ENCODE results near the gene PKP4. TPM values are rescaled to one million over a fixed set of nuclear protein-coding genes. Genes with fewer than 3 reads are reported as not detected.

PKP4 gene
- polyA plus RNA-seq, 1 donor from 2014 or later: 24.2 TPM

DNA sequence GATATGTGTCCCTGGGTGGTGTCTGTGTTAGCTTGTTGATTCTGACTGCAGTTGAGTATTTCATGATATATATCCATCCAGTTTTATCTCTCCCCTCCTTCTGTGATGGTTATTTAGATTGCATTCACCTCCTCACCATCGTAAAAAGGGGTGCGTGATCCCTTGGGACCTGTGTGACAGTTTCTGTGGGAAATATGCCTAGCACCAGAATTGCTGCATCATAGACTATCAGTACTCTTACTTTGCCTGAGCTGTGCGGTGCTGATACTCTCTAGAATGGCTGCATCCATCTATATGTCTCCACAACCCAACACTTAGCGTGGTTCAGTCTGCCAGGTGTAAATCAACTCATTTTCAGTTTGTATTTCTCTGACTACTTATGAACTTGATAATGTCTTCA is 34.3 kb downstream of the PKP4 start:
- TF ChIP-seq MXI1 (conservative IDR thresholded peaks at IDR 0.05; ENCODE audit: poor library complexity, severe bottlenecking) (no peak), SMC3 (conservative IDR thresholded peaks at IDR 0.05; ENCODE audit: poor library complexity) (no peak), EP300 (conservative IDR thresholded peaks at IDR 0.05; ENCODE audit: poor library complexity, severe bottlenecking) (no peak), RAD21 (conservative IDR thresholded peaks at IDR 0.05) (no peak)
- TF ChIP-seq, protein P1, sequence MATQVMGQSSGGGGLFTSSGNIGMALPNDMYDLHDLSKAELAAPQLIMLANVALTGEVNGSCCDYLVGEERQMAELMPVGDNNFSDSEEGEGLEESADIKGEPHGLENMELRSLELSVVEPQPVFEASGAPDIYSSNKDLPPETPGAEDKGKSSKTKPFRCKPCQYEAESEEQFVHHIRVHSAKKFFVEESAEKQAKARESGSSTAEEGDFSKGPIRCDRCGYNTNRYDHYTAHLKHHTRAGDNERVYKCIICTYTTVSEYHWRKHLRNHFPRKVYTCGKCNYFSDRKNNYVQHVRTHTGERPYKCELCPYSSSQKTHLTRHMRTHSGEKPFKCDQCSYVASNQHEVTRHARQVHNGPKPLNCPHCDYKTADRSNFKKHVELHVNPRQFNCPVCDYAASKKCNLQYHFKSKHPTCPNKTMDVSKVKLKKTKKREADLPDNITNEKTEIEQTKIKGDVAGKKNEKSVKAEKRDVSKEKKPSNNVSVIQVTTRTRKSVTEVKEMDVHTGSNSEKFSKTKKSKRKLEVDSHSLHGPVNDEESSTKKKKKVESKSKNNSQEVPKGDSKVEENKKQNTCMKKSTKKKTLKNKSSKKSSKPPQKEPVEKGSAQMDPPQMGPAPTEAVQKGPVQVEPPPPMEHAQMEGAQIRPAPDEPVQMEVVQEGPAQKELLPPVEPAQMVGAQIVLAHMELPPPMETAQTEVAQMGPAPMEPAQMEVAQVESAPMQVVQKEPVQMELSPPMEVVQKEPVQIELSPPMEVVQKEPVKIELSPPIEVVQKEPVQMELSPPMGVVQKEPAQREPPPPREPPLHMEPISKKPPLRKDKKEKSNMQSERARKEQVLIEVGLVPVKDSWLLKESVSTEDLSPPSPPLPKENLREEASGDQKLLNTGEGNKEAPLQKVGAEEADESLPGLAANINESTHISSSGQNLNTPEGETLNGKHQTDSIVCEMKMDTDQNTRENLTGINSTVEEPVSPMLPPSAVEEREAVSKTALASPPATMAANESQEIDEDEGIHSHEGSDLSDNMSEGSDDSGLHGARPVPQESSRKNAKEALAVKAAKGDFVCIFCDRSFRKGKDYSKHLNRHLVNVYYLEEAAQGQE (IDR thresholded peaks at IDR 0.05; ENCODE audit: borderline replicate concordance): no peak
- H2AFZ ChIP-seq (ENCODE audit: low read depth, low read length): no peak overlapping the region
- H3K79me2 ChIP-seq (replicated peaks; ENCODE audit: insufficient read depth, low read length): peaks cover 9% of the 10 kb centered on the region
- H3K9me3 ChIP-seq (ENCODE audit: low read length): no peaks in the 10 kb centered on the region
- H4K20me1 ChIP-seq (ENCODE audit: insufficient read depth): no peaks in the 10 kb centered on the region
- no peaks in the 10 kb centered on the region for H3K36me3 ChIP-seq (ENCODE audit: insufficient read depth, low read length)
- no peaks in the 10 kb centered on the region for H3K27me3 ChIP-seq (ENCODE audit: insufficient read depth, low read depth, low read length)
- H3K9me2 ChIP-seq (ENCODE audit: insufficient read depth, low read length): no peaks in the 10 kb centered on the region
- no peak overlapping the region for H3K4me3 ChIP-seq (ENCODE audit: low read length)
- H3K4me2 ChIP-seq (ENCODE audit: low read length): no peak overlapping the region
- H3K9ac ChIP-seq (ENCODE audit: low read length): no peak overlapping the region
- no peak overlapping the region for H3K27ac ChIP-seq (ENCODE audit: low read length)
- no peaks in the 10 kb centered on the region for H3F3A ChIP-seq (ENCODE audit: insufficient read depth, low read length, poor library complexity, severe bottlenecking)

DNA sequence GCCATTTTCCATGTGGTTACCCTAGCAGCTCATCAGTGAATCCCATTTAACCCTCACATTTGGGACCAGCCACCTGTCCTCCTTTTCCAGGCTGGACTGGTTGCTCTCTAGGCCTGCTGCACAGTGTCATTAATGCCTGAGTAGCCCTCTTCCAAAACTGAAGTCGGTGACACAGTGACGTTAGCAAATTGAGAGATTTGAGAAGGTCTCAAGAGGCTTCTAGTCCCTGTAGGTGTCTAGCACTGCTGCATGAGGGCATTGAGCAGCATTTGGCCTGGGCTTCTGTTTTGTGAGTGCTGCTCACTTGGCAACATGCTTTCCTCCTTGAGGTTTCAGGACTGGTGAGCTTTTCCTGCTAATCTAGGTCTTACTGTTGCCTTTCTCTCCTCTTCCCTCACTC is 36.7 kb downstream of the PKP4 start:
- no peak overlapping the region for H3K4me2 ChIP-seq (ENCODE audit: low read length)
- H3K79me2 ChIP-seq (replicated peaks; ENCODE audit: insufficient read depth, low read length): peaks cover 9% of the 10 kb centered on the region
- no peak overlapping the region for H3K27ac ChIP-seq (ENCODE audit: low read length)

More for the DNA sequence above, 36.7 kb downstream of the PKP4 start:
- no peaks in the 10 kb centered on the region for H3F3A ChIP-seq (ENCODE audit: insufficient read depth, low read length, poor library complexity, severe bottlenecking)
- H3K36me3 ChIP-seq (ENCODE audit: insufficient read depth, low read length): no peaks in the 10 kb centered on the region
- H3K9me2 ChIP-seq (ENCODE audit: insufficient read depth, low read length): no peaks in the 10 kb centered on the region
- no peaks in the 10 kb centered on the region for H3K9me3 ChIP-seq (ENCODE audit: low read length)
- H2AFZ ChIP-seq (ENCODE audit: low read depth, low read length): no peak overlapping the region
- H4K20me1 ChIP-seq (ENCODE audit: insufficient read depth): no peaks in the 10 kb centered on the region
- no peak for TF ChIP-seq TAF1 (IDR thresholded peaks at IDR 0.05; ENCODE audit: low read depth)
- no peak for TF ChIP-seq RAD21 (conservative IDR thresholded peaks at IDR 0.05)
- TF ChIP-seq, protein P2, sequence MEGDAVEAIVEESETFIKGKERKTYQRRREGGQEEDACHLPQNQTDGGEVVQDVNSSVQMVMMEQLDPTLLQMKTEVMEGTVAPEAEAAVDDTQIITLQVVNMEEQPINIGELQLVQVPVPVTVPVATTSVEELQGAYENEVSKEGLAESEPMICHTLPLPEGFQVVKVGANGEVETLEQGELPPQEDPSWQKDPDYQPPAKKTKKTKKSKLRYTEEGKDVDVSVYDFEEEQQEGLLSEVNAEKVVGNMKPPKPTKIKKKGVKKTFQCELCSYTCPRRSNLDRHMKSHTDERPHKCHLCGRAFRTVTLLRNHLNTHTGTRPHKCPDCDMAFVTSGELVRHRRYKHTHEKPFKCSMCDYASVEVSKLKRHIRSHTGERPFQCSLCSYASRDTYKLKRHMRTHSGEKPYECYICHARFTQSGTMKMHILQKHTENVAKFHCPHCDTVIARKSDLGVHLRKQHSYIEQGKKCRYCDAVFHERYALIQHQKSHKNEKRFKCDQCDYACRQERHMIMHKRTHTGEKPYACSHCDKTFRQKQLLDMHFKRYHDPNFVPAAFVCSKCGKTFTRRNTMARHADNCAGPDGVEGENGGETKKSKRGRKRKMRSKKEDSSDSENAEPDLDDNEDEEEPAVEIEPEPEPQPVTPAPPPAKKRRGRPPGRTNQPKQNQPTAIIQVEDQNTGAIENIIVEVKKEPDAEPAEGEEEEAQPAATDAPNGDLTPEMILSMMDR (IDR thresholded peaks at IDR 0.05; ENCODE audit: poor library complexity, severe bottlenecking): no peak
- TF ChIP-seq, protein P1 (IDR thresholded peaks at IDR 0.05; ENCODE audit: borderline replicate concordance): no peak
- TF ChIP-seq EZH2 (IDR thresholded peaks at IDR 0.05; ENCODE audit: borderline replicate concordance, insufficient read depth, low read length, poor library complexity, severe bottlenecking): no peak
- TF ChIP-seq SMC3 (conservative IDR thresholded peaks at IDR 0.05; ENCODE audit: poor library complexity): no peak
- no peak for TF ChIP-seq POLR2AphosphoS5 (IDR thresholded peaks at IDR 0.05)
- TF ChIP-seq EP300 (conservative IDR thresholded peaks at IDR 0.05; ENCODE audit: poor library complexity, severe bottlenecking): no peak
- no peak for TF ChIP-seq MXI1 (conservative IDR thresholded peaks at IDR 0.05; ENCODE audit: poor library complexity, severe bottlenecking)
- H3K4me3 ChIP-seq (ENCODE audit: low read length): no peak overlapping the region
- H3K27me3 ChIP-seq (ENCODE audit: insufficient read depth, low read depth, low read length): no peaks in the 10 kb centered on the region
- H3K9ac ChIP-seq (ENCODE audit: low read length): no peak overlapping the region
